HG02759 (cell line): ENCODE results near the gene HECW1.
"Not testable (repeated sequence)": the region's sequence is repeated elsewhere in the genome, so short reads cannot be mapped to it uniquely, and the experiment has no call there.

Experiments used
- ATAC-seq: cut with Tn5 transposase; IDR thresholded peaks from one replicate; pipeline ENCODE4 v1.9.1; 2021; ENCODE audit warnings: mild to moderate bottlenecking, moderate library complexity; ENCODE audit not compliant: unreplicated experiment

HECW1 gene

GRCh38 chr7:43112459-43112940, at the start of gene HECW1:
TSS of gene HECW1 (plus strand) at chr7:43112647. CDS start at chr7:43243906, 131,259 bp downstream.
- no peak for ATAC-seq

- ATAC-seq: no peak
These were observed 40.8 kb upstream of the HECW1 start for GRCh38 chr7:43071604-43072003.

GRCh38 chr7:43072530-43072929, 39.9 kb upstream of the HECW1 start:
- ATAC-seq: peak; percentile 52

GRCh38 chr7:43073811-43074210, 38.6 kb upstream of the HECW1 start:
- ATAC-seq: not testable (repeated sequence)

GRCh38 chr7:43076189-43076605, 36.2 kb upstream of the HECW1 start:
- ATAC-seq: peak; percentile 63

GRCh38 chr7:43076606-43077005, 35.8 kb upstream of the HECW1 start:
- no peak for ATAC-seq

GRCh38 chr7:43077285-43077684, 35.2 kb upstream of the HECW1 start:
- no peak for ATAC-seq

- no peak for ATAC-seq
These were observed 34.6 kb upstream of the HECW1 start for GRCh38 chr7:43077732-43078391.

GRCh38 chr7:43078794-43079193, 33.7 kb upstream of the HECW1 start:
- ATAC-seq: no peak

GRCh38 chr7:43081603-43082002, 30.8 kb upstream of the HECW1 start:
- ATAC-seq: no peak

GRCh38 chr7:43083106-43083505, 29.3 kb upstream of the HECW1 start:
- ATAC-seq: no peak

GRCh38 chr7:43085017-43085416, 27.4 kb upstream of the HECW1 start:
- ATAC-seq: no peak

- no peak for ATAC-seq
These were observed 26.5 kb upstream of the HECW1 start for GRCh38 chr7:43085992-43086391.

- ATAC-seq: no peak
These were observed 19.6 kb upstream of the HECW1 start for GRCh38 chr7:43092819-43093218.

- ATAC-seq: no peak
These were observed 15.6 kb upstream of the HECW1 start for GRCh38 chr7:43096875-43097274.

- no peak for ATAC-seq
These were observed 12.7 kb upstream of the HECW1 start for GRCh38 chr7:43099750-43100149.

- ATAC-seq: no peak
These were observed 7.5 kb upstream of the HECW1 start for GRCh38 chr7:43104874-43105520.

- no peak for ATAC-seq
These were observed 6.8 kb upstream of the HECW1 start for GRCh38 chr7:43105521-43106120.

GRCh38 chr7:43108255-43109011, 4.0 kb upstream of the HECW1 start:
- ATAC-seq: peak; percentile 96

GRCh38 chr7:43110791-43111535, 1.5 kb upstream of the HECW1 start:
- no peak for ATAC-seq
